Measurements from ENCODE around the gene ADGRA3.

ADGRA3 gene

DNA sequence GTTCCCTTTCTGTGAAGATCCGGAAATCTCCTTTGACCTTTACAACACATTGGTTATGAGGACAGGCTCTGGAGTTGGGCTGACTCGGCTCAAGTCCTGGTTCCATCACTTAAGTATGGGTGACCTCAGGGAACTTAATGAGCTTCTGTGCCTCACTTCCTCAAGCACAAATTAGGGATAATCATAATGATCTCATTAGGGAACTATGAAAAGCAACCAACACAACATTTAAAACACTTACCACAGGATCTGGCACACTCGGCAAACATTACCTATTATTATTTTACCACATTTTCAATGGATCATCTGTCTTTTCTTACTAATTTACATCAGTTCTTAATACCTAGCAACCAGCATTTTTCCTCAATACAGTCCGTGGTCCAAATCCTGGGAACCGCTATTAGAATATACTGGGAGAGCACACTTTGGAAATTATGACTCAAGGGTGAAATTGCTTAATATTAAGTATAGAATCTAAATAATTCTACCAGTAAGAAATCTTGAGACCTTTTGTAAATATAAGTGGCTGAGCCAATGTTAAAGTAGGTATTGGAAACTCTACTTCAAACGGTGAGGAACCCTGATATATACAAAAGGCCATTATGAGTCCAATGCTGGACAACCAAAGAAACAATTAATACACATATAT, 19.6 kb downstream of the ADGRA3 start:
- no peak overlapping the region for H3K4me3 ChIP-seq (replicated peaks; ENCODE audit: insufficient read depth, low read length)
- TF ChIP-seq, protein P1, sequence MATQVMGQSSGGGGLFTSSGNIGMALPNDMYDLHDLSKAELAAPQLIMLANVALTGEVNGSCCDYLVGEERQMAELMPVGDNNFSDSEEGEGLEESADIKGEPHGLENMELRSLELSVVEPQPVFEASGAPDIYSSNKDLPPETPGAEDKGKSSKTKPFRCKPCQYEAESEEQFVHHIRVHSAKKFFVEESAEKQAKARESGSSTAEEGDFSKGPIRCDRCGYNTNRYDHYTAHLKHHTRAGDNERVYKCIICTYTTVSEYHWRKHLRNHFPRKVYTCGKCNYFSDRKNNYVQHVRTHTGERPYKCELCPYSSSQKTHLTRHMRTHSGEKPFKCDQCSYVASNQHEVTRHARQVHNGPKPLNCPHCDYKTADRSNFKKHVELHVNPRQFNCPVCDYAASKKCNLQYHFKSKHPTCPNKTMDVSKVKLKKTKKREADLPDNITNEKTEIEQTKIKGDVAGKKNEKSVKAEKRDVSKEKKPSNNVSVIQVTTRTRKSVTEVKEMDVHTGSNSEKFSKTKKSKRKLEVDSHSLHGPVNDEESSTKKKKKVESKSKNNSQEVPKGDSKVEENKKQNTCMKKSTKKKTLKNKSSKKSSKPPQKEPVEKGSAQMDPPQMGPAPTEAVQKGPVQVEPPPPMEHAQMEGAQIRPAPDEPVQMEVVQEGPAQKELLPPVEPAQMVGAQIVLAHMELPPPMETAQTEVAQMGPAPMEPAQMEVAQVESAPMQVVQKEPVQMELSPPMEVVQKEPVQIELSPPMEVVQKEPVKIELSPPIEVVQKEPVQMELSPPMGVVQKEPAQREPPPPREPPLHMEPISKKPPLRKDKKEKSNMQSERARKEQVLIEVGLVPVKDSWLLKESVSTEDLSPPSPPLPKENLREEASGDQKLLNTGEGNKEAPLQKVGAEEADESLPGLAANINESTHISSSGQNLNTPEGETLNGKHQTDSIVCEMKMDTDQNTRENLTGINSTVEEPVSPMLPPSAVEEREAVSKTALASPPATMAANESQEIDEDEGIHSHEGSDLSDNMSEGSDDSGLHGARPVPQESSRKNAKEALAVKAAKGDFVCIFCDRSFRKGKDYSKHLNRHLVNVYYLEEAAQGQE (IDR thresholded peaks at IDR 0.05; ENCODE audit: insufficient replicate concordance, low read depth), result no peak
- H3K27me3 ChIP-seq (ENCODE audit: insufficient read depth, poor library complexity, severe bottlenecking), result no peaks in the 10 kb centered on the region
- no peak for DNase-seq (ENCODE audit: low read depth in 1 of 2, low spot score in 1 of 2)
- no peak overlapping the region for H3K27ac ChIP-seq (replicated peaks)

DNA sequence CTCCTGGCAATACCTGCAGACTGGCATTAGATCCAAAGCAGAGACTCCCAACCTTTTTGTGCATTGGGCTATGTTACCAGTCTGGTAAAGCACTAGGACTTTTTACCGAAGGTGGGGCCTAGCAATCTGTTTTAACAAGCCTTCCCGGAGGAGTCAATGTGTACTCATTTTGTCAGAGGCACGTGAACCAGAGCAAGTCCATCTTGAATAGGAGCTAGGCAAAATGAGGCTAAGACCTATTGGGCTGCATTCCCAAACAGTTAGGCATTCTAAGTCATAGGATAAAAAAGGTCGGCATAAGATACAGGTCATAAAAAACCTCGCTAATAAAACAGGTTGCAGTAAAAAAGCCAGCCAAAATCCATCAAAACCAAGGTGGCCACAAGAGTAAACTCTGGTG, 22.3 kb downstream of the ADGRA3 start:
- no peak for DNase-seq (ENCODE audit: low read depth in 1 of 2, low spot score in 1 of 2)
- H3K4me3 ChIP-seq (replicated peaks; ENCODE audit: insufficient read depth, low read length), result no peak overlapping the region
- TF ChIP-seq, protein P2, sequence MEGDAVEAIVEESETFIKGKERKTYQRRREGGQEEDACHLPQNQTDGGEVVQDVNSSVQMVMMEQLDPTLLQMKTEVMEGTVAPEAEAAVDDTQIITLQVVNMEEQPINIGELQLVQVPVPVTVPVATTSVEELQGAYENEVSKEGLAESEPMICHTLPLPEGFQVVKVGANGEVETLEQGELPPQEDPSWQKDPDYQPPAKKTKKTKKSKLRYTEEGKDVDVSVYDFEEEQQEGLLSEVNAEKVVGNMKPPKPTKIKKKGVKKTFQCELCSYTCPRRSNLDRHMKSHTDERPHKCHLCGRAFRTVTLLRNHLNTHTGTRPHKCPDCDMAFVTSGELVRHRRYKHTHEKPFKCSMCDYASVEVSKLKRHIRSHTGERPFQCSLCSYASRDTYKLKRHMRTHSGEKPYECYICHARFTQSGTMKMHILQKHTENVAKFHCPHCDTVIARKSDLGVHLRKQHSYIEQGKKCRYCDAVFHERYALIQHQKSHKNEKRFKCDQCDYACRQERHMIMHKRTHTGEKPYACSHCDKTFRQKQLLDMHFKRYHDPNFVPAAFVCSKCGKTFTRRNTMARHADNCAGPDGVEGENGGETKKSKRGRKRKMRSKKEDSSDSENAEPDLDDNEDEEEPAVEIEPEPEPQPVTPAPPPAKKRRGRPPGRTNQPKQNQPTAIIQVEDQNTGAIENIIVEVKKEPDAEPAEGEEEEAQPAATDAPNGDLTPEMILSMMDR (IDR thresholded peaks at IDR 0.05; ENCODE audit: insufficient read depth, low read length), result no peak
- TF ChIP-seq, protein P1 (IDR thresholded peaks at IDR 0.05; ENCODE audit: insufficient replicate concordance, low read depth), result no peak
- TF ChIP-seq POLR2AphosphoS5 (IDR thresholded peaks at IDR 0.05; ENCODE audit: low read depth) (no peak), GABPA (IDR thresholded peaks at IDR 0.05; ENCODE audit: low read depth) (no peak), SPI1 (IDR thresholded peaks at IDR 0.05; ENCODE audit: borderline replicate concordance, low read depth) (no peak)

DNA sequence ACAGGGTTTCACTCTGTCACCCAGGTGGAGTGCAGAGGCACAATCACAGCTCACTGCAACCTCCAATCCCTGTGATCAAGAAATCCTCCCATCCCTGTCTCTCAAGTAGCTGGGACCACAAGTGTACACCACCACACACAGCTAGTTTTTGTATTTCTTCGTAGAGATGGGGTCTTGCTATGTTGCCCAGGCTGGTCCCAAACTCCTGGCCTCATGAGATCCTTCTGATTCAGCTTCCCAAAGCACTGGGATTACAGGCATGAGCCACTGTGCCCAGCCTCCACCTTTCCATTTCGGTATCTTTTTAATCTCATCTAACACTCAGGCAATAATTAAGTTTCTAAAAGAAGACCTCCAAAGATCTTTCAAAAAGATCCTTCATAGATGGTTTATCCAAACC, 22.9 kb downstream of the ADGRA3 start:
- DNase-seq (ENCODE audit: low read depth in 1 of 2, low spot score in 1 of 2), result no peak
- Histone ChIP-seq H3K27ac (replicated peaks) (no peak overlapping the region), H3K4me3 (replicated peaks; ENCODE audit: insufficient read depth, low read length) (no peak overlapping the region), H3K27me3 (ENCODE audit: insufficient read depth, poor library complexity, severe bottlenecking) (no peaks in the 10 kb centered on the region)
- TF ChIP-seq, protein P2 (IDR thresholded peaks at IDR 0.05; ENCODE audit: insufficient read depth, low read length), result no peak
- TF ChIP-seq POLR2AphosphoS5 (IDR thresholded peaks at IDR 0.05; ENCODE audit: low read depth), result no peak
- TF ChIP-seq, protein P1 (IDR thresholded peaks at IDR 0.05; ENCODE audit: insufficient replicate concordance, low read depth), result no peak

More for the DNA sequence above, 22.3 kb downstream of the ADGRA3 start:
- H3K27me3 ChIP-seq (ENCODE audit: insufficient read depth, poor library complexity, severe bottlenecking), result no peaks in the 10 kb centered on the region
- no peak overlapping the region for H3K27ac ChIP-seq (replicated peaks)
